CD14-positive monocyte (primary cell): ENCODE results near the gene FUZ. TPM values are rescaled to one million over a fixed set of nuclear protein-coding genes. Genes with fewer than 3 reads are reported as not detected.
"Not testable (repeated sequence)": the region's sequence is repeated elsewhere in the genome, so short reads cannot be mapped to it uniquely, and the experiment has no call there.

ENCODE experiments used
- DNase-seq, 3 donors: peaks; one replicate each; pipeline ENCODE4 v3.0.0-alpha.2; 2011 to 2022
- H2AFZ ChIP-seq: 2 replicates; pipeline ENCODE4 v1.6.0; 2012; ENCODE audit warnings: mild to moderate bottlenecking, low read depth, low read length, inconsistent platforms; ENCODE audit not compliant: insufficient read depth, poor library complexity, severe bottlenecking
- H3K27ac ChIP-seq, 2 donors: 1 replicate in 1 of 2; 2 replicates in 1 of 2; pipeline ENCODE4 v1.5.1; 2012 to 2013; ENCODE audit warnings: low read length in 2 of 2, control low read depth in 1 of 2, inconsistent platforms in 1 of 2, low read depth in 1 of 2, mild to moderate bottlenecking in 1 of 2
- H3K27me3 ChIP-seq, 2 donors: one replicate each; pipeline versions ENCODE4 v1.6.0 to v1.6.1; 2011 to 2013; ENCODE audit warnings: low read length in 2 of 2; ENCODE audit not compliant: control insufficient read depth in 2 of 2, insufficient read depth in 2 of 2
- H3K36me3 ChIP-seq, 2 donors: replicated peaks in 1 of 2; 1 replicate in 1 of 2; 2 replicates in 1 of 2; pipeline versions ENCODE4 v1.5.1 to v1.6.1; 2012 to 2013; ENCODE audit warnings: low read length in 2 of 2, control low read depth in 1 of 2, inconsistent platforms in 1 of 2, mild to moderate bottlenecking in 1 of 2; ENCODE audit not compliant: insufficient read depth in 2 of 2, control insufficient read depth in 1 of 2
- H3K4me1 ChIP-seq, 2 donors: 1 replicate in 1 of 2; 2 replicates in 1 of 2; pipeline versions ENCODE4 v1.5.1 to v1.6.1; 2012 to 2013; ENCODE audit warnings: low read length in 2 of 2, control low read depth in 1 of 2, inconsistent platforms in 1 of 2, mild to moderate bottlenecking in 1 of 2, moderate library complexity in 1 of 2; ENCODE audit not compliant: insufficient read depth in 2 of 2, control insufficient read depth in 1 of 2
- H3K4me2 ChIP-seq: replicated peaks from 2 replicates; pipeline ENCODE3; 2012; ENCODE audit warnings: low read length, moderate library complexity, mild to moderate bottlenecking; ENCODE audit not compliant: poor library complexity, severe bottlenecking; ENCODE audit errors: extremely low read depth
- H3K4me3 ChIP-seq, 3 experiments: fragments of 200-600 bp in 1 of 3; sonication (generic) in 1 of 3; replicated peaks in 1 of 3; 1 replicate in 2 of 3; 2 replicates in 1 of 3; pipeline ENCODE4 v1.5.1; 2011 to 2013; ENCODE audit warnings: low read length in 3 of 3, mild to moderate bottlenecking in 3 of 3, control low read depth in 2 of 3, low read depth in 2 of 3, inconsistent platforms in 1 of 3, moderate library complexity in 1 of 3
- H3K79me2 ChIP-seq: 2 replicates; pipeline ENCODE4 v1.6.0; 2012; ENCODE audit warnings: mild to moderate bottlenecking, control low read depth, inconsistent platforms, low read length, moderate library complexity; ENCODE audit not compliant: insufficient read depth
- H3K9ac ChIP-seq: 2 replicates; pipeline ENCODE4 v1.6.0; 2017; ENCODE audit warnings: low read length, mild to moderate bottlenecking; ENCODE audit not compliant: insufficient read depth, poor library complexity, severe bottlenecking
- H3K9me3 ChIP-seq, 2 donors: replicated peaks in 1 of 2; 1 replicate in 1 of 2; 2 replicates in 1 of 2; pipeline versions ENCODE4 v1.5.1 to v1.6.1; 2012 to 2013; ENCODE audit warnings: low read length in 2 of 2, control low read depth in 1 of 2; ENCODE audit not compliant: control insufficient read depth in 1 of 2, insufficient read depth in 1 of 2
- H4K20me1 ChIP-seq: 2 replicates; pipeline ENCODE4 v1.6.0; 2012; ENCODE audit warnings: mild to moderate bottlenecking, low read length, control low read depth, moderate library complexity; ENCODE audit not compliant: insufficient read depth
- H3K27ac Mint-ChIP-seq, 7 donors: one replicate each; pipeline ENCODE4 v1.8.0; 2020; ENCODE audit warnings: mild to moderate bottlenecking in 7 of 7, mixed read lengths in 7 of 7, moderate library complexity in 6 of 7, inconsistent platforms in 2 of 7
- H3K27me3 Mint-ChIP-seq, 3 donors: one replicate each; pipeline ENCODE4 v1.8.0; 2021 to 2022; ENCODE audit warnings: low read depth in 3 of 3, mild to moderate bottlenecking in 3 of 3, mixed read lengths in 3 of 3, moderate library complexity in 3 of 3, inconsistent platforms in 1 of 3
- H3K36me3 Mint-ChIP-seq, 2 donors: one replicate each; pipeline ENCODE4 v1.8.0; 2020; ENCODE audit warnings: mixed read lengths in 2 of 2, inconsistent platforms in 1 of 2, mild to moderate bottlenecking in 1 of 2
- H3K4me1 Mint-ChIP-seq: one replicate; pipeline ENCODE4 v1.8.0; 2020; ENCODE audit warnings: mild to moderate bottlenecking, mixed read lengths
- H3K4me3 Mint-ChIP-seq, 2 donors: one replicate each; pipeline ENCODE4 v1.8.0; 2020; ENCODE audit warnings: mild to moderate bottlenecking in 2 of 2, mixed read lengths in 2 of 2, moderate library complexity in 1 of 2
- H3K9me3 Mint-ChIP-seq, 7 donors: one replicate each; pipeline ENCODE4 v1.8.0; 2020 to 2022; ENCODE audit warnings: mixed read lengths in 7 of 7, mild to moderate bottlenecking in 6 of 7, moderate library complexity in 6 of 7, inconsistent platforms in 2 of 7
- WGBS: methylation state at CpG from one replicate; pipeline ENCODE4 v1.1.5; 2013; ENCODE audit warnings: missing lambda C conversion rate; ENCODE audit not compliant: insufficient coverage; 5-methylcytosine and 5-hydroxymethylcytosine counted together
- intact Hi-C, 2 donors: fragments of 100-400 bp; cut with micrococcal nuclease; formaldehyde crosslinking; loops; one replicate each; pipeline versions ENCODE4 v1.15.0 to v1.15.1; 2023
- polyA plus RNA-seq, 3 donors: library from polyadenylated mRNA; depleted of rRNA in 1 of 3; unstranded in 2 of 3; stranded (reverse) in 1 of 3; fragments of 300-500 nt in 2 of 3; fragments of >200 nt in 1 of 3; fragmentation: Illumina TruSeq in 2 of 3; gene quantifications; 1 replicate in 2 of 3; 2 replicates in 1 of 3; pipeline ENCODE4 v1.2.3, GENCODE V29; 2012 to 2021
- TF ChIP-seq, protein P1 (sequence below): fragments of 200-600 bp; IDR thresholded peaks from one replicate; pipeline ENCODE4 v1.8.0; 2022; ENCODE audit warnings: antibody characterized with exemption, mild to moderate bottlenecking

Gene FUZ
- polyA plus RNA-seq, 3 donors, result 5.3 to 16.7 (median 5.3) TPM

DNA sequence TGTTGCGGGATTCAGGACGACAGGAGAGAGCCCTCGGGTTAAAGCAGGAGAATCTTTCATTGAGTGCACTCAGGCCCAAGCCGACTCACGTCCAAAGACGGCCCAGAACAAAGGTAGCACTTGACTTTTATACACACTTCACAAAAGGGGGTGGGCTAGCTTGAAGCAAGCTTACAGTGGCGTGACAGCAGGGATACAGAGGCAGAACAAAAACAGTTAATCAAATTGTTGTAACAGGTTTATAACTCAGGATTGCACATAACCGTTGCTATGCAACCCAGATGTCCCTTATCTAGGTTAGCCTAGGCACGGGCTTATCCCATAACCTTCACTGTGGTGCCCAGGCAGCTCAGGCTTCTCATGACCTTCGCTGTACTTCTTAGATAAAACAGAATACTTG lies 7.0 kb upstream of the FUZ start:
- H3K79me2 ChIP-seq, result peaks cover 58% of the 10 kb centered on the region
- H3K27ac Mint-ChIP-seq, result peak overlapping the region in 1 of 7 donors; percentile 47
- 100% methylated on average over 2 of the region's 10 CpGs for WGBS

DNA sequence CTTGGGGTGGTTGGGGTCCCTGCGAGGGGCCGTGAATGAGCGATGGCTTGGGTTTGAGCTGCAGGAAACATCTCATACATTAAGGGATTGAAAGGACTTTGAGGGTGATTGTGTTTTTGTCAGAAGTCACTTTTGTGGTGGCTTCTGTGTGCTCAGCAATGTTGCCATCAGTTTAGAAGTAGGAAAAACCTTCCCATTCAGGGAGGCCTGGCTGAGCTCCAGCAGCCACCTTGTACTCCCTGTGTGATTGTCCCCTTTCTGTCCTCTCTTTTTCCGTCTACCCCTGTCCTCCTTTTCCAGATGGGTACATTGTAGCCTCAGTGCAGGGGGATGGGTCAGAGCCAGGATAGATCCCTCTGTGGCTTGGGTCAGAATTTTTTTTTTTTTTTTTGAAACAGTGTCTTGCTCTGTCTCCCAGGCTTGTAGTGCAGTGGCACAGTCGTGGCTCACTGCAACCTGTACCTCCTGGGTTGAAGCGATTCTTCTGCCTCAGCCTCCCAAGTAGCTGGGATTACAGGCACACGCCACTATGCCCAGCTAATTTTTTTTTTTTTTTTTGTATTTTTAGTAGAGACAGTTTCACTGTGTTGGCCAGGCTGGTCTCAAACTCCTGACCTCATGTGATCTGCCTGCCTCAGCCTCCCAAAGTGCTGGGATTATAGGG lies 6.5 kb upstream of the FUZ start:
- WGBS, result 100% methylated on average over 2 of the region's 7 CpGs

More for the DNA sequence above, 7.0 kb upstream of the FUZ start:
- Histone ChIP-seq H3K9ac (no peak overlapping the region), H2AFZ (no peak overlapping the region), H3K27ac (no peak overlapping the region), H4K20me1 (peaks cover 46% of the 10 kb centered on the region), H3K4me2 (no peak overlapping the region), H3K4me3 (no peak overlapping the region), H3K27me3 (no peaks in the 10 kb centered on the region), H3K36me3 (peaks cover 25 to 34% of the 10 kb centered on the region in 2 donors), H3K9me3 (no peaks in the 10 kb centered on the region), H3K4me1 (peaks cover 19 to 22% of the 10 kb centered on the region in 2 donors)
- Mint-ChIP-seq H3K9me3 (no peaks in the 10 kb centered on the region), H3K27me3 (peaks cover 0 to 8% (median 0%) of the 10 kb centered on the region in 3 donors), H3K36me3 (peaks cover 23 to 40% of the 10 kb centered on the region in 2 donors), H3K4me1 (peaks cover 20% of the 10 kb centered on the region), H3K4me3 (no peak overlapping the region)
- intact Hi-C loops, result no loop called here
- DNase-seq, result no peak
- TF ChIP-seq, protein P1, sequence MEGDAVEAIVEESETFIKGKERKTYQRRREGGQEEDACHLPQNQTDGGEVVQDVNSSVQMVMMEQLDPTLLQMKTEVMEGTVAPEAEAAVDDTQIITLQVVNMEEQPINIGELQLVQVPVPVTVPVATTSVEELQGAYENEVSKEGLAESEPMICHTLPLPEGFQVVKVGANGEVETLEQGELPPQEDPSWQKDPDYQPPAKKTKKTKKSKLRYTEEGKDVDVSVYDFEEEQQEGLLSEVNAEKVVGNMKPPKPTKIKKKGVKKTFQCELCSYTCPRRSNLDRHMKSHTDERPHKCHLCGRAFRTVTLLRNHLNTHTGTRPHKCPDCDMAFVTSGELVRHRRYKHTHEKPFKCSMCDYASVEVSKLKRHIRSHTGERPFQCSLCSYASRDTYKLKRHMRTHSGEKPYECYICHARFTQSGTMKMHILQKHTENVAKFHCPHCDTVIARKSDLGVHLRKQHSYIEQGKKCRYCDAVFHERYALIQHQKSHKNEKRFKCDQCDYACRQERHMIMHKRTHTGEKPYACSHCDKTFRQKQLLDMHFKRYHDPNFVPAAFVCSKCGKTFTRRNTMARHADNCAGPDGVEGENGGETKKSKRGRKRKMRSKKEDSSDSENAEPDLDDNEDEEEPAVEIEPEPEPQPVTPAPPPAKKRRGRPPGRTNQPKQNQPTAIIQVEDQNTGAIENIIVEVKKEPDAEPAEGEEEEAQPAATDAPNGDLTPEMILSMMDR, result no peak

More for the DNA sequence above, 6.5 kb upstream of the FUZ start:
- Histone ChIP-seq H3K79me2 (peaks cover 52% of the 10 kb centered on the region), H4K20me1 (peaks cover 41% of the 10 kb centered on the region), H3K36me3 (peaks cover 25 to 29% of the 10 kb centered on the region in 2 donors), H3K27ac (peak overlapping the region in 1 of 2 donors; percentile 93), H3K4me2 (peak overlapping the region; percentile 97), H3K4me1 (peaks cover 19 to 22% of the 10 kb centered on the region in 2 donors), H3K4me3 (peak overlapping the region in 1 of 3 experiments; percentile 100)
- not testable (repeated sequence) for H2AFZ ChIP-seq, H3K9me3 Mint-ChIP-seq, H3K9me3 ChIP-seq, H3K27me3 ChIP-seq, DNase-seq, H3K9ac ChIP-seq, H3K27me3 Mint-ChIP-seq
- Mint-ChIP-seq H3K36me3 (peaks cover 23 to 39% of the 10 kb centered on the region in 2 donors), H3K4me1 (peaks cover 20% of the 10 kb centered on the region), H3K4me3 (peak overlapping the region; percentile 96 to 100), H3K27ac (peak overlapping the region in 5 of 7 donors; percentile 15 to 100 (median 97))
- intact Hi-C loops, result loop anchor here (2.0 to 5.0 kb wide), 4 partner anchors 31 to 53 kb away; partner anchors contain the start of genes PTOV1 (in 2 of the 2), AP2A1 (in 1 of the 2) and PNKP (in 1 of the 2)
